ENCODE results near the gene NIPA2. TPM values are rescaled to one million over a fixed set of nuclear protein-coding genes. Genes with fewer than 3 reads are reported as not detected.
A peak's percentile ranks its signal among the peaks of the same experiment; 100 is the strongest.

Gene NIPA2
- total RNA-seq, 4 donors from 2014 or later = 50.3 to 67.2 (median 56.4) TPM

DNA sequence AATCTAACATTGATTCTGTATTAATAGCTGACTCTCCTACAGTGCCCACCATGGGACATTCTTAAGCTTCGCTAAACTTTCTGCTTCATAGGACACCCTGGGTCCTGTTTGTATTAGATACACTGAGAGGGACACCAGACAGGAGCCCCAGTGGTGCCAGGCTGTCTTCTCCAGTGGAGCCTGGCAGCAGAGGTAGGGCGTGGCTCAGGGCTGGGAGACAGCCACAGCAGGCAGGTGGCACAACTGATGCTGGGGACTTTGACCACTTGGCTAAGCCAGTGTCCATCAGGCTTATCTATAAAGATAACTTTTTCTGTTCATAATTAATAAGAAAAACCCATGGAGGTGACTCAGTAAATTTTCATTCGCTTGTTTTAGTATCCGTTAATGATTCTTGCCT lies 30.2 kb upstream of the NIPA2 start:
- H3K27ac ChIP-seq = no peak overlapping the region
- H3K36me3 ChIP-seq = no peaks in the 10 kb centered on the region
- H3K27me3 ChIP-seq = no peaks in the 10 kb centered on the region
- no peak overlapping the region for H3K4me3 ChIP-seq (replicated peaks in 1 of 3)
- peak; percentile 63 to 65 for DNase-seq
- intact Hi-C loops (cut with DNase I) = no loop called here
- H3K9me3 ChIP-seq = no peaks in the 10 kb centered on the region
- no peak for TF ChIP-seq POLR2A (IDR thresholded peaks at IDR 0.05)
- TF ChIP-seq, protein P1, sequence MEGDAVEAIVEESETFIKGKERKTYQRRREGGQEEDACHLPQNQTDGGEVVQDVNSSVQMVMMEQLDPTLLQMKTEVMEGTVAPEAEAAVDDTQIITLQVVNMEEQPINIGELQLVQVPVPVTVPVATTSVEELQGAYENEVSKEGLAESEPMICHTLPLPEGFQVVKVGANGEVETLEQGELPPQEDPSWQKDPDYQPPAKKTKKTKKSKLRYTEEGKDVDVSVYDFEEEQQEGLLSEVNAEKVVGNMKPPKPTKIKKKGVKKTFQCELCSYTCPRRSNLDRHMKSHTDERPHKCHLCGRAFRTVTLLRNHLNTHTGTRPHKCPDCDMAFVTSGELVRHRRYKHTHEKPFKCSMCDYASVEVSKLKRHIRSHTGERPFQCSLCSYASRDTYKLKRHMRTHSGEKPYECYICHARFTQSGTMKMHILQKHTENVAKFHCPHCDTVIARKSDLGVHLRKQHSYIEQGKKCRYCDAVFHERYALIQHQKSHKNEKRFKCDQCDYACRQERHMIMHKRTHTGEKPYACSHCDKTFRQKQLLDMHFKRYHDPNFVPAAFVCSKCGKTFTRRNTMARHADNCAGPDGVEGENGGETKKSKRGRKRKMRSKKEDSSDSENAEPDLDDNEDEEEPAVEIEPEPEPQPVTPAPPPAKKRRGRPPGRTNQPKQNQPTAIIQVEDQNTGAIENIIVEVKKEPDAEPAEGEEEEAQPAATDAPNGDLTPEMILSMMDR (IDR thresholded peaks at IDR 0.05) = no peak
- 80 to 81% methylated on average over 4 of the region's 4 CpGs for WGBS, 2 donors
- H3K4me1 ChIP-seq = peaks cover 0 to 16% of the 10 kb centered on the region in 2 donors

DNA sequence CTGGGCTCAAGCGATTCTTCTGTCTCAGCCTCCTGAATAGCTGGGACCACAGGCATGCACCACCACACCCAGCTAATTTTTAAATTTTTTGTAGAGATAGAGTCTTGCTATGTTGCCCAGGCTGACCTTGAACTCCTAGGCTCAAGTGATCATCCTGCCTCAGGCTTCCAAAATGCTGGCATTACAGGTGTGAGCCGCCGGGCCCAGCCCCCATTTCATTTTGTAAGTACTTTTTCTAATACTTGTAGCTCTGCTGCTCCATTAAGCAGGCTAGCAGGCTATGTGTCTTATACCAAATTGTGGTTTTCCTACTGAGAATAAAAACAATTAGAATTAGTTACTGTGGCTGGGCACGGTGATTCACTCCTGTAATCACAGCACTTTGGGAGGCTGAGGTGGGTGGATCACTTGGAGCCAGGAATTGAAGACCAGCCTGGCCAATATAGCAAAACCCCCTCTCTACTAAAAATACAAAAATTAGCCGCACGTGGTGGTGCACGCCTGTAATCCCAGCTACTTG lies 29.6 kb upstream of the NIPA2 start:
- Histone ChIP-seq H3K27me3 (no peaks in the 10 kb centered on the region), H3K9me3 (no peaks in the 10 kb centered on the region), H3K36me3 (no peaks in the 10 kb centered on the region), H3K4me3 (replicated peaks in 1 of 3) (no peak overlapping the region), H3K27ac (no peak overlapping the region), H3K4me1 (peaks cover 0 to 16% of the 10 kb centered on the region in 2 donors)
- intact Hi-C loops (cut with DNase I) = no loop called here
- no peak for DNase-seq
- WGBS, 2 donors = 95 to 96% methylated on average over 7 of the region's 7 CpGs
- TF ChIP-seq, protein P1 (IDR thresholded peaks at IDR 0.05) = no peak
- no peak for TF ChIP-seq POLR2A (IDR thresholded peaks at IDR 0.05)

DNA sequence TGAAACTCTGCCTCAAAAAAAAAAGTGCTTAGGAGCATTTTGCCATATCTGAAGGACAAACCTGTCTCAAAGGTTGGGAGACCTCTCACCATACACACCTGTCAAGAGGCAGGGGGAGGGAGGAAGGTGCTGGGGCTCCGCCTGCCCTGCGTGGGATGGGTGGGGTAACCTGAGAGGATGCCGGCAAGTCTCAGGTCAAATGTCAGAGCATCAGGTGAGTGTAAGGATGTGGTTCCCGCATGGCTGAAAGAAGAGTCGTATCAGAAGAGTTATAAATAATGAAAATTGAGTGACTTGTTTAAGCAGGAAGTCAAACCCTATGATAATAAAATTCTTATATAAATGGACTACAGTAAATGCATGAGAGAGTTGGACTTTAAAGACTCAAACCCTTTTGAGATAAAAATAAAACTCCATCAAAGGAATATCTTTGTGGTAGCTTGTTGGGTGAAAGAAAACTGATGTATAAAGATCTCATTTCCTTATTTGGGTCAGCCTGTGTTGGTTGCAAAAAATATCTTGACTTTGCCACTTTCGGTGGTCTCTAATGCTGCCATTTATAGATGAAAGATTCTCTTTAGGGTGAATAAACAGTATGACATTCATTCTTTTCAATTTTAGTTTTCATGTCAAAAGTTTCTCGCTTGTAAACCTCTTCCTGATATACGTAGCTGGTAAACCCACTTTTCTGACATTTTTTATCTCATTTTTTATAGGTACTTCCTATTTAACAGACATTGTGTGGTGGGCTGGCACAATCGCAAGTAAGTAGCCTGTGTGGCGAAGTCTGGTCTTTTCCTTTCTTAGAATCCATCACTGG lies 28.2 kb upstream of the NIPA2 start:
- Histone ChIP-seq H3K27ac (no peak overlapping the region), H3K36me3 (no peaks in the 10 kb centered on the region), H3K9me3 (no peaks in the 10 kb centered on the region), H3K4me1 (peaks cover 0 to 16% of the 10 kb centered on the region in 2 donors), H3K4me3 (replicated peaks in 1 of 3) (no peak overlapping the region), H3K27me3 (no peaks in the 10 kb centered on the region)
- intact Hi-C loops (cut with DNase I) = no loop called here
- no peak for DNase-seq
- TF ChIP-seq, protein P1 (IDR thresholded peaks at IDR 0.05) = no peak
- 91 to 94% methylated on average over 10 of the region's 10 CpGs for WGBS, 2 donors

DNA sequence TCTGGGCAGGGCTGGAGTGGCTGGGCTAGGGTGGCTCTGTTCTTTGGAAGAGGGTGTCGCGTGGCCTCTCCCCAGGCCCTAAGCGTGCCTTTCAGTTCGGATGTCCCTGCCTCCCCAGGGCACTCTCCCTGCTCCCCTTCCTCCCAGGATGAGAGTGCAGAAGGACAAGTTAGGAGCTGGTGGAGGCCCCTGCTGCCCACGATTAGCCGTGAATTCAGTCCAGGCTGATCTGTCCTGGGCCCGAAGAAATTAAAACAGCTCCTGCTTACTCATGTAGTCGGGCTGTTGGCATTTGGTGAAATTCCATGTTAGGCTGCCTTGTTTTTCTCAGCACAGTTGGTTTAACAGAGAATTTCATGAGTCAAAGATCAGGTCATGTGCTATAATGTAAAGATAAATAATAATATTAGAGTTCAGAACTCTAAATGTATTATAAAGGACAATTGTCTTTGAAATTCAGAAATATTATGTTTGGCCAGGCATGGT lies 27.6 kb upstream of the NIPA2 start:
- no peak overlapping the region for H3K4me3 ChIP-seq (replicated peaks in 1 of 3)
- peaks cover 0 to 16% of the 10 kb centered on the region in 2 donors for H3K4me1 ChIP-seq
- intact Hi-C loops (cut with DNase I) = no loop called here
- H3K9me3 ChIP-seq = no peaks in the 10 kb centered on the region
- TF ChIP-seq, protein P1 (IDR thresholded peaks at IDR 0.05) = no peak
- TF ChIP-seq POLR2A (IDR thresholded peaks at IDR 0.05) = no peak
- no peaks in the 10 kb centered on the region for H3K36me3 ChIP-seq
- H3K27ac ChIP-seq = no peak overlapping the region
- WGBS, 2 donors = 96 to 98% methylated on average over 8 of the region's 8 CpGs
- H3K27me3 ChIP-seq = no peaks in the 10 kb centered on the region
- DNase-seq = no peak

DNA sequence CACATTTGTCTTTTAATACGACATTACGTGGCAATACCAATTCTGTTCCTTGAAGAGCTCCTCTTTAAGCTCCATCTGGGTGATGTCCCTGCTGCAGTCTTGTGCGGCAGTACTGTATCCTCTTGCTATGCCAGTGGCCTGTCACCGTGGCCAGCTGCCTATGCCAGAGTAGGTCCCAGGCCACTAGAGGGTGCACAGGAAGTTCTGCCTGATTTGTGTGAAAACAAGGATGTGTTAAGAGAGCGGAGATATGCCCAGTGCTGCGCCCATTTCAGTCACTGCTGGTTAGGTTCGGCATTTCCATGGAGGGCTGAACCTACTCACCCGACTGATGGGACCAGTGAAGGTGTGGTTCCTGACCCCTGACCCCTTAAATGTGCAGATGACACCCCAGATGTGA lies 26.8 kb upstream of the NIPA2 start:
- Histone ChIP-seq H3K27ac (no peak overlapping the region), H3K9me3 (no peaks in the 10 kb centered on the region), H3K27me3 (no peaks in the 10 kb centered on the region), H3K4me3 (replicated peaks in 1 of 3) (no peak overlapping the region), H3K4me1 (peaks cover 0 to 11% of the 10 kb centered on the region in 2 donors), H3K36me3 (no peaks in the 10 kb centered on the region)
- TF ChIP-seq, protein P1 (IDR thresholded peaks at IDR 0.05) = no peak
- intact Hi-C loops (cut with DNase I) = no loop called here
- 86 to 90% methylated on average over 8 of the region's 8 CpGs for WGBS, 2 donors
- DNase-seq = peak; percentile 20 to 24

All from thyroid gland (tissue), 4 donors.